H1 (cell line): Measurements from ENCODE around the gene P2RY8. TPM values are rescaled to one million over a fixed set of nuclear protein-coding genes. Genes with fewer than 3 reads are reported as not detected.

Experiments
- CTCF ChIA-PET: fragments of 300-600 bp; sonication (Branson Sonifier 250); formaldehyde crosslinking; loops from one replicate; lab custom pipeline; 2021; ENCODE audit not compliant: partially characterized antibody; lab: Charles Lee
- POLR2A ChIA-PET: fragments of 300-600 bp; sonication (Branson Sonifier 250); formaldehyde crosslinking; loops from one replicate; lab custom pipeline; 2021; ENCODE audit warnings: inconsistent platforms; ENCODE audit not compliant: partially characterized antibody; lab: Charles Lee
- DNase-seq, 2 experiments: peaks; one replicate each; pipeline versions ENCODE4 v3.0.0 to v3.0.0-alpha.2; 2010 to 2022; ENCODE audit warnings: low spot score in 2 of 2, low read depth in 1 of 2, mixed read lengths in 1 of 2
- FAIRE-seq: peaks from 2 replicates; lab custom pipeline; 2011; peaks lifted over from hg19 to GRCh38; lab: Jason Lieb, UNC
- H2AFZ ChIP-seq: 2 replicates; pipeline ENCODE4 v1.8.1; 2012; ENCODE audit warnings: low read length, inconsistent platforms
- H2AK5ac ChIP-seq: 2 replicates; pipeline ENCODE4 v1.6.1; 2013; ENCODE audit warnings: low read depth, low read length
- H2BK120ac ChIP-seq: replicated peaks from 2 replicates; pipeline ENCODE3; 2013; ENCODE audit warnings: low read depth, low read length, inconsistent platforms
- H2BK12ac ChIP-seq: 2 replicates; pipeline ENCODE4 v1.6.1; 2013; ENCODE audit warnings: low read depth, low read length
- H2BK15ac ChIP-seq: 2 replicates; pipeline ENCODE4 v1.6.1; 2013; ENCODE audit warnings: low read length
- H2BK20ac ChIP-seq: 2 replicates; pipeline ENCODE4 v1.6.1; 2013; ENCODE audit warnings: low read length
- H2BK5ac ChIP-seq: 2 replicates; pipeline ENCODE4 v1.6.1; 2013; ENCODE audit warnings: low read depth, low read length
- H3K14ac ChIP-seq: 2 replicates; pipeline ENCODE4 v1.6.1; 2013; ENCODE audit warnings: inconsistent platforms; ENCODE audit not compliant: insufficient read length
- H3K18ac ChIP-seq: 2 replicates; pipeline ENCODE4 v1.6.1; 2013; ENCODE audit warnings: low read length; ENCODE audit errors: extremely low read depth
- H3K23ac ChIP-seq: 2 replicates; pipeline ENCODE4 v1.6.1; 2013; ENCODE audit warnings: inconsistent platforms; ENCODE audit not compliant: insufficient read length
- H3K23me2 ChIP-seq: 2 replicates; pipeline ENCODE4 v1.6.1; 2013; ENCODE audit warnings: low read depth, low read length
- H3K27ac ChIP-seq: 2 replicates; pipeline ENCODE4 v1.6.1; 2011; ENCODE audit warnings: low read depth, low read length, inconsistent platforms
- H3K27me3 ChIP-seq, 4 experiments: replicated peaks in 1 of 4; 1 replicate in 1 of 4; 2 replicates in 3 of 4; pipeline versions ENCODE4 v1.6.1 to v1.8.1; 2011 to 2013; ENCODE audit warnings: low read length in 3 of 4, mild to moderate bottlenecking in 3 of 4, inconsistent platforms in 2 of 4, mixed read lengths in 2 of 4, moderate library complexity in 1 of 4; ENCODE audit not compliant: control insufficient read depth in 3 of 4, insufficient read depth in 3 of 4; ENCODE audit errors: extremely low read depth in 1 of 4
- H3K36me3 ChIP-seq, 4 experiments: 2 replicates each; pipeline versions ENCODE4 v1.6.1 to v1.8.1; 2011 to 2013; ENCODE audit warnings: mild to moderate bottlenecking in 4 of 4, low read length in 3 of 4, moderate library complexity in 2 of 4, control low read depth in 1 of 4, inconsistent platforms in 1 of 4; ENCODE audit not compliant: insufficient read depth in 4 of 4, control insufficient read depth in 2 of 4
- H3K4ac ChIP-seq: replicated peaks from 2 replicates; pipeline ENCODE3; 2013; ENCODE audit warnings: low read length, low read depth, mixed read lengths, inconsistent platforms; ENCODE audit not compliant: insufficient read length
- H3K4me1 ChIP-seq, 4 experiments: replicated peaks in 1 of 4; 1 replicate in 1 of 4; 2 replicates in 3 of 4; pipeline versions ENCODE4 v1.6.1 to v1.8.1; 2011 to 2013; ENCODE audit warnings: low read length in 3 of 4, inconsistent platforms in 2 of 4, mixed read lengths in 1 of 4; ENCODE audit not compliant: insufficient read depth in 4 of 4, control insufficient read depth in 3 of 4
- H3K4me2 ChIP-seq, 2 experiments: 2 replicates each; pipeline versions ENCODE4 v1.6.1 to v1.8.1; 2011 to 2013; ENCODE audit warnings: low read depth in 2 of 2, low read length in 2 of 2, control low read depth in 1 of 2, inconsistent platforms in 1 of 2, mild to moderate bottlenecking in 1 of 2; ENCODE audit not compliant: insufficient read depth in 1 of 2
- H3K4me3 ChIP-seq, 4 experiments: fragments of 200-600, 300-600 bp in 1 of 4; sonication (generic), shearing (Covaris generic), sonication (Bioruptor Twin) in 1 of 4; 2 replicates each; pipeline versions ENCODE4 v1.5.1 to v1.8.1; 2011 to 2016; ENCODE audit warnings: low read length in 4 of 4, low read depth in 3 of 4, control low read depth in 2 of 4, inconsistent platforms in 2 of 4, mild to moderate bottlenecking in 2 of 4, mixed read lengths in 1 of 4, moderate library complexity in 1 of 4; ENCODE audit not compliant: insufficient read depth in 2 of 4; ENCODE audit errors: extremely low read depth in 1 of 4
- H3K56ac ChIP-seq: replicated peaks from 2 replicates; pipeline ENCODE3; 2013; ENCODE audit warnings: low read depth, mild to moderate bottlenecking, mixed read lengths, low read length, inconsistent platforms; ENCODE audit not compliant: insufficient read length
- H3K79me1 ChIP-seq: 2 replicates; pipeline ENCODE4 v1.6.1; 2013; ENCODE audit warnings: low read depth, low read length, control low read depth
- H3K79me2 ChIP-seq, 2 experiments: 2 replicates each; pipeline versions ENCODE4 v1.6.1 to v1.8.1; 2012 to 2013; ENCODE audit warnings: low read length in 2 of 2, mild to moderate bottlenecking in 2 of 2, inconsistent platforms in 1 of 2; ENCODE audit not compliant: insufficient read depth in 2 of 2, control insufficient read depth in 1 of 2
- H3K9ac ChIP-seq, 4 experiments: replicated peaks in 1 of 4; 1 replicate in 1 of 4; 2 replicates in 3 of 4; pipeline versions ENCODE4 v1.6.1 to v1.8.1; 2011 to 2013; ENCODE audit warnings: low read depth in 3 of 4, low read length in 3 of 4, control low read depth in 2 of 4, mild to moderate bottlenecking in 2 of 4, moderate library complexity in 2 of 4, inconsistent platforms in 1 of 4; ENCODE audit errors: extremely low read depth in 1 of 4
- H3K9me3 ChIP-seq, 2 experiments: 2 replicates each; pipeline versions ENCODE4 v1.6.1 to v1.8.1; 2012 to 2013; ENCODE audit warnings: mild to moderate bottlenecking in 2 of 2, moderate library complexity in 2 of 2, control low read depth in 1 of 2, inconsistent platforms in 1 of 2, low read depth in 1 of 2, low read length in 1 of 2, mixed read lengths in 1 of 2; ENCODE audit not compliant: insufficient read depth in 2 of 2
- H4K20me1 ChIP-seq, 2 experiments: replicated peaks in 1 of 2; 2 replicates each; pipeline versions ENCODE3 to v1.8.1; 2011 to 2013; ENCODE audit warnings: inconsistent platforms in 2 of 2, low read length in 2 of 2, mild to moderate bottlenecking in 1 of 2; ENCODE audit not compliant: insufficient read depth in 2 of 2, control insufficient read depth in 1 of 2
- H4K5ac ChIP-seq: 2 replicates; pipeline ENCODE4 v1.6.1; 2013; ENCODE audit warnings: low read length, low read depth, mixed read lengths, inconsistent platforms; ENCODE audit not compliant: insufficient read length
- H4K8ac ChIP-seq: 2 replicates; pipeline ENCODE4 v1.8.0; 2013; ENCODE audit warnings: mild to moderate bottlenecking, moderate library complexity, low read length, inconsistent platforms; ENCODE audit not compliant: insufficient read depth; ENCODE audit errors: extremely low read depth
- H4K91ac ChIP-seq: replicated peaks from 2 replicates; pipeline ENCODE3; 2013; ENCODE audit warnings: low read length, mixed read lengths, inconsistent platforms; ENCODE audit not compliant: insufficient read length
- ATF2 ChIP-seq: IDR thresholded peaks from 2 replicates; pipeline ENCODE4 v1.6.1; 2012; ENCODE audit warnings: low read length, inconsistent platforms
- CBX8 ChIP-seq: fragments of 300-800, 300-1000 bp; sonication (generic); IDR thresholded peaks from 2 replicates; pipeline ENCODE4 v1.7.1; 2016; ENCODE audit warnings: low read depth, low read length, borderline replicate concordance
- CHD1 ChIP-seq: IDR thresholded peaks from 2 replicates; pipeline ENCODE4 v1.6.1; 2012; ENCODE audit warnings: low read depth, low read length, improper control_type of control experiment
- FOSL1 ChIP-seq: IDR thresholded peaks from 2 replicates; pipeline ENCODE4 v1.6.1; 2011; ENCODE audit warnings: mild to moderate bottlenecking, low read depth, low read length, moderate library complexity; ENCODE audit not compliant: insufficient read depth
- PHF8 ChIP-seq: fragments of 200-600 bp; sonication (generic); conservative IDR thresholded peaks from 2 replicates; pipeline ENCODE4 v1.7.1; 2012; ENCODE audit warnings: low read depth, mild to moderate bottlenecking, inconsistent platforms, low read length, moderate library complexity
- POU5F1 ChIP-seq: IDR thresholded peaks from 2 replicates; pipeline ENCODE4 v1.6.1; 2011; ENCODE audit warnings: low read depth, mild to moderate bottlenecking, low read length, moderate library complexity
- SAP30 ChIP-seq: fragments of 300-600 bp; sonication (generic); IDR thresholded peaks from 2 replicates; pipeline ENCODE4 v1.7.1; 2012; ENCODE audit warnings: low read length, moderate library complexity, mild to moderate bottlenecking, inconsistent platforms; ENCODE audit not compliant: insufficient read depth, insufficient replicate concordance
- SIN3A ChIP-seq, 2 experiments: IDR thresholded peaks in 1 of 2; conservative IDR thresholded peaks in 1 of 2; 2 replicates each; pipeline ENCODE4 v1.6.1; 2011 to 2012; ENCODE audit warnings: low read length in 2 of 2, improper control_type of control experiment in 1 of 2, low read depth in 1 of 2, mild to moderate bottlenecking in 1 of 2
- SP2 ChIP-seq: IDR thresholded peaks from 2 replicates; pipeline ENCODE4 v1.6.1; 2012; ENCODE audit warnings: mild to moderate bottlenecking, low read length, inconsistent platforms
- ZNF274 ChIP-seq: IDR thresholded peaks from 2 replicates; pipeline ENCODE4 v1.7.0; 2012; ENCODE audit warnings: low read length, borderline replicate concordance; ENCODE audit errors: extremely low read depth
- WGBS, 2 experiments: shearing (Covaris generic) in 1 of 2; methylation state at CpG; one replicate each; pipeline versions ENCODE4 v1.1.6 to v1.1.7; 2013 to 2015; ENCODE audit warnings: low lambda C conversion rate in 2 of 2, mixed read lengths in 2 of 2, inconsistent platforms in 1 of 2, low coverage in 1 of 2, missing lambda C conversion rate in 1 of 2; ENCODE audit not compliant: insufficient replicate concordance in 2 of 2, insufficient coverage in 1 of 2, insufficient read length in 1 of 2; ENCODE audit errors: extremely low coverage in 1 of 2, missing lambda C conversion rate in 1 of 2; 5-methylcytosine and 5-hydroxymethylcytosine counted together
- polyA plus RNA-seq, 7 experiments: library from polyadenylated mRNA; depleted of rRNA in 3 of 7; stranded (reverse) in 5 of 7; unstranded in 2 of 7; fragments of >200 nt in 5 of 7; fragments of 200-250 nt in 2 of 7; gene quantifications; 1 replicate in 5 of 7; 2 replicates in 1 of 7; 4 replicates in 1 of 7; pipeline versions ENCODE4 v1.2.1 to v1.2.3, GENCODE V29; 2011 to 2013; ENCODE audit warnings: missing spikeins in 2 of 7, mixed read lengths in 2 of 7
- total RNA-seq: library from RNA; stranded (reverse); fragmentation: NEBNext Ultra II Directional; extraction: Animal tissue kit (Norgen Biotek cat#: 25700); gene quantifications from 2 replicates; pipeline ENCODE4 v1.2.1, GENCODE V29; 2021

Gene P2RY8
- total and polyA plus RNA-seq, 2 of the 8 experiments (the other 6 are each of a cell fraction or from before 2014, with no cell fraction given) = 0.09 to 0.15 TPM

DNA sequence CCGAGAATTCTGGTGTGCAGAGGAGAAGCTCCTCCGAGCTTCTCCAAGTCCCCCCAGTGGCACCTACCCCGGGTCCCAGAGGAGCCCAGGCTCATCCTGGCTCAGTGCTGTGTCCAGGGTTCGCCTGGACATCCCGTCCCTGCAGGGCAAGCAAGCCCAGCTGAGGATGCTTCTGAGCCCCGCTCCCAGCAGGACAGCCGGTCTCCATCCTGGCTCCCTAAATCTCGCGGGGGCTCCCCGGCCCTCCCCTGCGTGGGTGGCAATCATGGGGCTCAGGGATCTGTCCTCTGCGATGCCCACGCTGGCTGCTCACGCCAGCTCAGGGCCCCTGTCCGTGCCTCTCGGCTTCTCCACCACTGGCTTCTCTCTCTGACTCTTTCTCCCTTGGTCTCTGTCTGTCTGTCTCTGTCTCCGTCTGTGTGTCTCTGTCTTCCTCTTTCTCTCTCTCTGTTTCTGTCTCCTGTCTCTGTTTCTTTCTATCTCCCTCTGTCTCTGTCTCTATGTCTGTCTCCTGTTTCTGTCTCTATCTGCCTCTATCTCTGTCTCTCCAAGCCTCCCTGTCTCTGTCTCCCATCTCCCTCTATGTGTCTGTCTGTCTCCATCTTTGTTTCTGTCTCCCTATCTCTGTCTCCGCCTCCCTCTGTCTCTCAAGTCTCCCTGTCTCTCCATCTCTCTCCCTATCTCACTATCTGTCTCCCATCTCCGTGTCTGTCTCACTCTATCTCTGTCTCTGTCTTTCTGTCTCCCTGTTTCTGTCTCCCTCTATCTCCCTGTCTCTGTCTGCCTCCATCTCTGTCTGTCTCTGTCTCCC is 117.2 kb downstream of the P2RY8 start:
- no peak overlapping the region for H4K8ac ChIP-seq
- no peak for FAIRE-seq
- no peak overlapping the region for H3K4me3 ChIP-seq
- no peaks in the 10 kb centered on the region for H3K27me3 ChIP-seq
- H2AFZ ChIP-seq = no peak overlapping the region
- H3K18ac ChIP-seq = no peak overlapping the region
- no peak overlapping the region for H3K4ac ChIP-seq
- no peak overlapping the region for H3K56ac ChIP-seq
- H3K79me2 ChIP-seq = no peaks in the 10 kb centered on the region; a peak in 1 of 4 replicates
- no peak overlapping the region for H3K9ac ChIP-seq
- peaks cover 0 to 10% of the 10 kb centered on the region in 2 experiments; a peak in 1 of 4 replicates for H3K9me3 ChIP-seq
- H2AK5ac ChIP-seq = no peak overlapping the region
- no peak overlapping the region for H3K23ac ChIP-seq
- DNase-seq = no peak
- no peaks in the 10 kb centered on the region for H3K4me1 ChIP-seq
- H3K79me1 ChIP-seq = peaks cover 2% of the 10 kb centered on the region
- H4K20me1 ChIP-seq = peaks cover 5 to 34% of the 10 kb centered on the region in 2 experiments
- no peak overlapping the region for H3K4me2 ChIP-seq
- 80% methylated on average over 19 of the region's 19 CpGs; no CpG with 5 or more reads in 1 of the 2 experiments for WGBS, 2 experiments
- H4K5ac ChIP-seq = no peak overlapping the region
- POLR2A ChIA-PET = no interaction called here
- H2BK20ac ChIP-seq = no peak overlapping the region
- H3K14ac ChIP-seq = no peak overlapping the region
- no peak overlapping the region for H2BK120ac ChIP-seq
- H3K23me2 ChIP-seq = peaks cover 14% of the 10 kb centered on the region; the same call in 1 of the 2 replicates
- CTCF ChIA-PET = no interaction called here
- no peak overlapping the region for H2BK12ac ChIP-seq
- no peak overlapping the region for H4K91ac ChIP-seq
- peak overlapping the region; percentile 44; the same call in 1 of the 2 replicates for H2BK5ac ChIP-seq
- no peak overlapping the region for H3K27ac ChIP-seq
- H3K36me3 ChIP-seq = peaks cover 40 to 76% (median 66%) of the 10 kb centered on the region in 4 experiments
- no peak overlapping the region for H2BK15ac ChIP-seq
- TF ChIP-seq SAP30 (no peak), SIN3A (conservative IDR thresholded peaks at IDR 0.05 in 1 of 2, IDR thresholded peaks at IDR 0.05 in 1 of 2; ENCODE audit: low read depth in 1 of 2, low read length in 2 of 2) (no peak), CHD1 (no peak), PHF8 (no peak), POU5F1 (no peak), ZNF274 (no peak), FOSL1 (no peak), CBX8 (no peak), SP2 (no peak), ATF2 (no peak)
